ENCODE results near the gene NOL4L.

The NOL4L gene

DNA sequence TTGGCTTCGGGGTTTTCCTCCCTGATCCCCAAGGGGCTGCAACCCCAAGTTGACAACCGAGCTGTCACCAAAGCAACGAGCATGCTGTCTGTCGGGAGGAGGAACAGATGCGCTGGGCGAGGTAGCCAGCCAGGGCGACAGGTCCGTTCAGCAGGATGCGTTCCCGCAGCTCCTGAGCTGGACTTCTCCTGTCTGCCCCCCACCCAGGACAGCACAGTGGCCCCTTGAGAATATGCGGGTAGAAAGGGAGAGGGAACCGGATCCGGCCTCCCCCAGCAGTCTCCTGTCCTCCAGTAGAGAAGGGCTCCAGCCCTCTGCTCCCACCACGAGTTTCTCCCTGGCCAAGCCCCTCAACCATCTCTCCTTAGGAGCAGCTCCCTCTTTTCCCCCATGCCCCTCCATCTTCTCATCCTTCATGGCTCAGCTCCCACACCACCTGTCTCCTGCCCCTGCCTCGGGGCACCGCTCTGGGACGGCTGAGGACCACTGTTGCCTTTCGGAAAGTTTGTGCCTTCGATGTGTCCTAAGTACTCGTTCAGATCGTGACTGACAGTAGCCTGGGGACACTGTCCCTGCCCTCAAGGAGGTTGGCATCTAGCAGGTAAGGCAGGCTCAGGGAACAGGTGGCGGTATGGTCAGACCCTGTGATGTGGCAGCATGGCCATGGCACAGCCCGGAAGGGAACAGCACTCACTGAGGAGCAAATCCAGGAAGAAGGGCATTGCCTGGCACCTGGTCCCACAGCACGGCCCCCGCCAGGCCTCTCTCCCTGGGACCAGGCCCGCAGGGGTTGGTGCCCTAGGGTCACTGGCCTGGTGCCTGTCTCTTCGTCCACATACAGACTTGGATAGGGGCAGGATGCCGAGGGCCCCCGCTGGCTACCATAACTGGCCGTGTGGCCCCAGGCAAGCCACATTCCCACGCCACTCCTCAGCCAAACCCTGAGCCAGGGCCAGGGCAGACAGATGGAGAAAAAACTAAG is 130.7 kb downstream of the NOL4L start:
- Histone ChIP-seq H3K27me3 (ENCODE audit: control insufficient read depth, insufficient read depth, low read length) (no peaks in the 10 kb centered on the region), H3K4me1 (ENCODE audit: control insufficient read depth, insufficient read depth, low read length) (peaks cover 13% of the 10 kb centered on the region), H3K9ac (ENCODE audit: low read depth, low read length) (no peak overlapping the region), H3K4me3 (ENCODE audit: low read depth, low read length) (no peak overlapping the region), H3K9me3 (ENCODE audit: control insufficient read depth, insufficient read depth, low read length) (no peaks in the 10 kb centered on the region), H3K27ac (ENCODE audit: low read depth, low read length) (no peak overlapping the region), H3K36me3 (ENCODE audit: control insufficient read depth, insufficient read depth, low read length) (peaks cover 45% of the 10 kb centered on the region)

DNA sequence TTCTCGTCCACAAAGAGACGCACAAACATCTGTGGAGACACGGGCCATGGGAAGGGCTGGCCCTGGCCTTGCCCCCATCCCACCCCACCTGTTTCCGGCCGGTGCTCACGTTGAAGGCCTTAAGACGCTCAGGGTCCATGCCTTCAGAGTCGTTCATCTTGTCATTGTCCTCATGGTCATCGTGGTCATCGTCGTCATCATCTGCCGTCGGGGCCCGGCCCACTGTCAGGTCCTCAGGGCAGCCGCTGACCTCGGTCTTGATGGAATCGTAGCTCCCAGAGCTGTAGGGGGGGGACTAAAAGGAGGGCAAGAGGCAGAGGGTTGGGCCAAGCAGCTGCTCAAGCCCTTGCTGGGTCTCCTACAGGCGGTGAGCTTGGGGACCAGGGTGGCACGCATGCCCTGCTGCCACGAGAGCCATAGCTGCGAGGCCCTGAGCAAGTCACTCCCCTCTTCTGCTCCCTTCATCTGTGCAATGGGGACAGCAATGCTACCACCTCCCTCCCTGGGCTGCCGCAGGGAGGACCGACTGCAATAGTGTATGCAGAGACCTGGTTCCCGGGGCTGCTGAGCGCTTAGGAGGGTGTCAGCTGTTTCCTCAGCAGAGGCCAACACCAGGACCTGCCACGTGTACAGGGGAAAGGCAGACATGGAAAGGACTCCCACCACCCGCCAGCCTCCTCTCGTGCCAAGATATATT is 131.5 kb downstream of the NOL4L start:
- Histone ChIP-seq H3K4me1 (ENCODE audit: control insufficient read depth, insufficient read depth, low read length) (peaks cover 13% of the 10 kb centered on the region), H3K36me3 (ENCODE audit: control insufficient read depth, insufficient read depth, low read length) (peaks cover 50% of the 10 kb centered on the region), H3K27ac (ENCODE audit: low read depth, low read length) (no peak overlapping the region), H3K9ac (ENCODE audit: low read depth, low read length) (no peak overlapping the region), H3K27me3 (ENCODE audit: control insufficient read depth, insufficient read depth, low read length) (no peaks in the 10 kb centered on the region), H3K4me3 (ENCODE audit: low read depth, low read length) (no peak overlapping the region), H3K9me3 (ENCODE audit: control insufficient read depth, insufficient read depth, low read length) (no peaks in the 10 kb centered on the region)

- H3K4me3 ChIP-seq (ENCODE audit: low read depth, low read length) = no peak overlapping the region
- H3K36me3 ChIP-seq (ENCODE audit: control insufficient read depth, insufficient read depth, low read length) = peaks cover 53% of the 10 kb centered on the region
- H3K27ac ChIP-seq (ENCODE audit: low read depth, low read length) = no peak overlapping the region
- H3K4me1 ChIP-seq (ENCODE audit: control insufficient read depth, insufficient read depth, low read length) = peaks cover 8% of the 10 kb centered on the region
- H3K27me3 ChIP-seq (ENCODE audit: control insufficient read depth, insufficient read depth, low read length) = no peaks in the 10 kb centered on the region
- no peaks in the 10 kb centered on the region for H3K9me3 ChIP-seq (ENCODE audit: control insufficient read depth, insufficient read depth, low read length)
- no peak overlapping the region for H3K9ac ChIP-seq (ENCODE audit: low read depth, low read length)
These were observed 132.2 kb downstream of the NOL4L start for GRCh38 chr20:32452776-32453466.

- Histone ChIP-seq H3K36me3 (ENCODE audit: control insufficient read depth, insufficient read depth, low read length) (peaks cover 60% of the 10 kb centered on the region), H3K4me1 (ENCODE audit: control insufficient read depth, insufficient read depth, low read length) (peaks cover 5% of the 10 kb centered on the region; the same call in 1 of the 2 replicates), H3K9me3 (ENCODE audit: control insufficient read depth, insufficient read depth, low read length) (no peaks in the 10 kb centered on the region), H3K9ac (ENCODE audit: low read depth, low read length) (no peak overlapping the region), H3K27me3 (ENCODE audit: control insufficient read depth, insufficient read depth, low read length) (no peaks in the 10 kb centered on the region), H3K27ac (ENCODE audit: low read depth, low read length) (no peak overlapping the region), H3K4me3 (ENCODE audit: low read depth, low read length) (no peak overlapping the region)
These were observed 133.3 kb downstream of the NOL4L start for GRCh38 chr20:32451682-32452461.

DNA sequence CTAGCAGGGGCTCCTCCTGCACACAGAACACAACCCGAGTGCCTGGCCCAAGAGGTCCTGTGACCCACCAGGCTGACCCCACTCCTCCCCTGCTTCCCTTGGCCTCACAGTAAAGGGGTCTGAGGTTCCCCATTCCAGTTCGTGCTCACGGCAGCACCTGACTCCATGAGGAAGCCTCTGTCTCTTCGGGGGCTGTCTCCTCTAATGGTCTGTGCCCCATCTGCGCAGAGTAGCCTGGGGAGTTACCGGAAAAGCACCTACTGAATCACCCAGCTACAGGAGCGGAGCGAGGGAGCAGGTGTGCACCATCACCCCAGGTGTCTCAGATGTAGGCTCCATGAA is 133.8 kb downstream of the NOL4L start:
- Histone ChIP-seq H3K9ac (ENCODE audit: low read depth, low read length) (no peak overlapping the region), H3K4me1 (ENCODE audit: control insufficient read depth, insufficient read depth, low read length) (no peaks in the 10 kb centered on the region), H3K36me3 (ENCODE audit: control insufficient read depth, insufficient read depth, low read length) (peaks cover 66% of the 10 kb centered on the region), H3K9me3 (ENCODE audit: control insufficient read depth, insufficient read depth, low read length) (no peaks in the 10 kb centered on the region), H3K27ac (ENCODE audit: low read depth, low read length) (no peak overlapping the region), H3K4me3 (ENCODE audit: low read depth, low read length) (no peak overlapping the region), H3K27me3 (ENCODE audit: control insufficient read depth, insufficient read depth, low read length) (no peaks in the 10 kb centered on the region)

DNA sequence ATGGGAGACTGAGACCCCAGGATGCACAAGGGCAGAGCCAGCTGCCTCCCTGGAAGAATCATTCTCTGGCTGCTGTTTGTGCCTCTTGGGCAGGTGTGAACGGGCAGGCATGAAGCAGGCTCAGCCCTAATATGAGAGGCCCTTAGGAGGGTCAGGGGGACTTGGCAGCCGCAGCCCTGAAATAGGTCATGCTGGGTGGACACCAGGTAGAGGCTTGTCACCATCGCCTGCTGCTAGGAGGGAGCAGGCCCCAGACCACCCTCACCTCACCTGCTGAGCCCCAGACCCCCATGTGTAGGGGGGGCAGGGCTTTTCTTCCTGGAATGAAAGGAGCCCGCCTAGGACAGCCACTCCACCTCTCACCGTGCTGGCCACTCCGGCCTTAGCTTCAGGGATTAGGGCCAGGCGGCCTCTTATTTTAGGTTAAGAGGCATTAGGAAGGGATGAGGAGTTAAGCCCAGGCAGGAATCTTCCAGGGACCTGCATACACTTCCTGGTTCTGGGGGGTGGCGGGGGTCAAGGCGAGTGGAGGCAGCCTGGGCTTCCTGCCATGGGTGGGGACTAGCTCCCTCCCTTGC is 134.6 kb downstream of the NOL4L start:
- Histone ChIP-seq H3K4me3 (ENCODE audit: low read depth, low read length) (no peak overlapping the region), H3K27ac (ENCODE audit: low read depth, low read length) (no peak overlapping the region), H3K9ac (ENCODE audit: low read depth, low read length) (no peak overlapping the region), H3K9me3 (ENCODE audit: control insufficient read depth, insufficient read depth, low read length) (no peaks in the 10 kb centered on the region), H3K36me3 (ENCODE audit: control insufficient read depth, insufficient read depth, low read length) (peaks cover 67% of the 10 kb centered on the region), H3K27me3 (ENCODE audit: control insufficient read depth, insufficient read depth, low read length) (no peaks in the 10 kb centered on the region), H3K4me1 (ENCODE audit: control insufficient read depth, insufficient read depth, low read length) (no peaks in the 10 kb centered on the region)

- peaks cover 4% of the 10 kb centered on the region; the same call in 1 of the 2 replicates for H3K4me1 ChIP-seq (ENCODE audit: control insufficient read depth, insufficient read depth, low read length)
- H3K4me3 ChIP-seq (ENCODE audit: low read depth, low read length) = no peak overlapping the region
- H3K27ac ChIP-seq (ENCODE audit: low read depth, low read length) = no peak overlapping the region
- no peaks in the 10 kb centered on the region for H3K27me3 ChIP-seq (ENCODE audit: control insufficient read depth, insufficient read depth, low read length)
- no peak overlapping the region for H3K9ac ChIP-seq (ENCODE audit: low read depth, low read length)
- peaks cover 67% of the 10 kb centered on the region for H3K36me3 ChIP-seq (ENCODE audit: control insufficient read depth, insufficient read depth, low read length)
- no peaks in the 10 kb centered on the region for H3K9me3 ChIP-seq (ENCODE audit: control insufficient read depth, insufficient read depth, low read length)
These were observed 135.2 kb downstream of the NOL4L start for GRCh38 chr20:32449890-32450401.

DNA sequence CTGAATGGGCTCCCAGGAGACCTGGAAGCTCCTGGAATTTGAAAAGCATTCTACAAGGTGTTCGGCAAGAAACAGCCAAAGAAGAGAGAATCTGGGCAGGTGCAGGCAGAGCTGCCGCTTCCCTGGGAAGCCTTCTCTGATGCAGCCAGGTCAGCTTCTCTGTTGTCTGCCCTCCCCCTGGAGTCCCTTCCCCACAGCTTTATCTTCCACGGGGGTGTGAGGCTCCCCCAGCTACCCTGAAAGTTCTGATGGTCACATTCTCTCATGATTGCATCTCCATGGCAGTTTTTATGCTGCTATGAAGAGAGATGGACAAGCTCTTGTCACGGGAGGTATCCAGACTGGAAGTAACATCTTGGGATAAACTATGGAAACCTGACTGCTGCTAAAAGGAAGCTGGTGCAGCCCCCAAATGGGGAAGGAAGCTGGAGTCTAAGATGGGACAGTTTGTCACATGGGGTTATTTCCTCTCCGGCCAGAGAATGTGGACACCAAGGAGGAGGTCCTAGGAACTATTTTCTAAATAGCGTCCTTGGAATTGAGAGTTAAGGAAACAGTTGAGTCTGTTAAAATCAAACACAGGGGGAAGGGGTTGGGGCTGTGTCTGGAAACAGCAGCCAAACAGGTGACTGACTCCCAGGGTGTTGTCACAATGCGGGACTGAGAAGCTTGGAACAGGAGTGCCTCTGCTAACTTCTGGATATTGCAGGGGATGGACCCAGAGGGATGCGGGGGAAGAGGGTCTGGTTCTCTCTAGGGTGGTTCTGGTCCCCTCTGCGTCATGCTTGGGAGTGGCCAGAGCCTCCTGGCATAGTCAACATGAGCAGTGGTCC is 135.9 kb downstream of the NOL4L start:
- H3K4me3 ChIP-seq (ENCODE audit: low read depth, low read length) = no peak overlapping the region
- peaks cover 7% of the 10 kb centered on the region; the same call in 1 of the 2 replicates for H3K4me1 ChIP-seq (ENCODE audit: control insufficient read depth, insufficient read depth, low read length)
- H3K9ac ChIP-seq (ENCODE audit: low read depth, low read length) = no peak overlapping the region
- H3K27me3 ChIP-seq (ENCODE audit: control insufficient read depth, insufficient read depth, low read length) = no peaks in the 10 kb centered on the region
- H3K9me3 ChIP-seq (ENCODE audit: control insufficient read depth, insufficient read depth, low read length) = no peaks in the 10 kb centered on the region
- peaks cover 67% of the 10 kb centered on the region for H3K36me3 ChIP-seq (ENCODE audit: control insufficient read depth, insufficient read depth, low read length)
- H3K27ac ChIP-seq (ENCODE audit: low read depth, low read length) = no peak overlapping the region

GRCh38 chr20:32448306-32449056 is 136.7 kb downstream of the NOL4L start:
- no peaks in the 10 kb centered on the region for H3K27me3 ChIP-seq (ENCODE audit: control insufficient read depth, insufficient read depth, low read length)
- no peak overlapping the region for H3K27ac ChIP-seq (ENCODE audit: low read depth, low read length)
- H3K4me3 ChIP-seq (ENCODE audit: low read depth, low read length) = no peak overlapping the region
- H3K36me3 ChIP-seq (ENCODE audit: control insufficient read depth, insufficient read depth, low read length) = peaks cover 67% of the 10 kb centered on the region
- H3K9me3 ChIP-seq (ENCODE audit: control insufficient read depth, insufficient read depth, low read length) = no peaks in the 10 kb centered on the region
- peaks cover 7% of the 10 kb centered on the region; the same call in 1 of the 2 replicates for H3K4me1 ChIP-seq (ENCODE audit: control insufficient read depth, insufficient read depth, low read length)
- no peak overlapping the region for H3K9ac ChIP-seq (ENCODE audit: low read depth, low read length)

Data from HUES48 (cell line).